Adipose tissue (tissue), 3 donors: ENCODE measurements around the gene RABEP2. TPM values are rescaled to one million over a fixed set of nuclear protein-coding genes. Genes with fewer than 3 reads are reported as not detected.
"Not testable (repeated sequence)": the region's sequence is repeated elsewhere in the genome, so short reads cannot be mapped to it uniquely, and the experiment has no call there.

Experiments used
- H3K27ac ChIP-seq: one replicate; pipeline ENCODE4 v1.5.1; 2013; ENCODE audit warnings: low read depth, low read length
- WGBS, 3 donors: extraction: QIAGEN DNeasy Blood & Tissue Kit; methylation state at CpG; one replicate each; pipeline ENCODE4 v1.1.7; 2013; 5-methylcytosine and 5-hydroxymethylcytosine counted together
- polyA plus RNA-seq, 3 donors: library from polyadenylated mRNA; stranded (reverse); fragments of 200-250 nt; gene quantifications; one replicate each; pipeline ENCODE4 v1.2.3, GENCODE V29; 2013
- donor health status: healthy with polysubstance abuse.
- donor health status: Bipolar disorder and iron deficiency.
- donor health status: healthy.

RABEP2 gene
- polyA plus RNA-seq, 3 donors: 12.3 to 18.5 (median 15.1) TPM

GRCh38 chr16:28935924-28936783 lies 11.1 kb upstream of the RABEP2 start:
- no peak overlapping the region for H3K27ac ChIP-seq
- WGBS, 3 donors: 25 to 30% (median 30%) methylated on average over 35 to 36 of the region's 36 CpGs

- WGBS, 3 donors: 95 to 100% (median 96%) methylated on average over 2 to 4 of the region's 4 CpGs
- no peak overlapping the region for H3K27ac ChIP-seq
These were observed 10.3 kb upstream of the RABEP2 start for GRCh38 chr16:28935346-28935745.

- 67 to 81% (median 80%) methylated on average over 8 of the region's 8 CpGs for WGBS, 3 donors
- H3K27ac ChIP-seq: no peak overlapping the region
These were observed 8.1 kb upstream of the RABEP2 start for GRCh38 chr16:28933171-28933570.

- 79 to 89% (median 81%) methylated on average over 16 to 20 of the region's 20 CpGs for WGBS, 3 donors
- H3K27ac ChIP-seq: no peak overlapping the region
These were observed 7.5 kb upstream of the RABEP2 start for GRCh38 chr16:28932339-28933141.

GRCh38 chr16:28931801-28932225 lies 6.8 kb upstream of the RABEP2 start, which contains the start of gene CD19:
Gene CD19, plus strand, starts transcription at chr16:28931971. Its CDS starts 30 bp downstream, at chr16:28932001.
- WGBS, 3 donors: 90 to 94% (median 93%) methylated on average over 10 of the region's 10 CpGs
- no peak within 1 kb of the TSS for H3K27ac ChIP-seq

GRCh38 chr16:28930652-28931051 lies 5.6 kb upstream of the RABEP2 start:
- H3K27ac ChIP-seq: no peak overlapping the region
- WGBS, 3 donors: 47 to 67% (median 60%) methylated on average over 3 of the region's 3 CpGs

GRCh38 chr16:28930203-28930602 lies 5.2 kb upstream of the RABEP2 start:
- no peak overlapping the region for H3K27ac ChIP-seq
- WGBS, 3 donors: 91 to 95% (median 94%) methylated on average over 3 of the region's 3 CpGs

- no peak overlapping the region for H3K27ac ChIP-seq
- 86 to 97% (median 88%) methylated on average over 1 of the region's 1 CpG for WGBS, 3 donors
These were observed 2.8 kb upstream of the RABEP2 start for GRCh38 chr16:28927815-28928214.

- 66 to 67% (median 66%) methylated on average over 2 of the region's 2 CpGs for WGBS, 3 donors
- H3K27ac ChIP-seq: not testable (repeated sequence)
These were observed 1.2 kb upstream of the RABEP2 start for GRCh38 chr16:28926284-28926683.

- peak overlapping the region; percentile 80 for H3K27ac ChIP-seq
- WGBS, 3 donors: 0 to 1% (median 1%) methylated on average over 42 to 48 of the region's 48 CpGs
These were observed 569 bp upstream of the RABEP2 start for GRCh38 chr16:28925386-28926228.

- WGBS, 3 donors: 12 to 50% (median 37%) methylated on average over 15 of the region's 15 CpGs
- no peak overlapping the region for H3K27ac ChIP-seq
These were observed 658 bp downstream of the RABEP2 start for GRCh38 chr16:28924399-28924761.

GRCh38 chr16:28923652-28924398 lies 1.2 kb downstream of the RABEP2 start:
- WGBS, 3 donors: 24 to 80% (median 71%) methylated on average over 13 of the region's 13 CpGs
- no peak overlapping the region for H3K27ac ChIP-seq

GRCh38 chr16:28923231-28923587 lies 1.8 kb downstream of the RABEP2 start:
- no peak overlapping the region for H3K27ac ChIP-seq
- 57 to 97% (median 90%) methylated on average over 3 of the region's 3 CpGs for WGBS, 3 donors

GRCh38 chr16:28918698-28919097 lies 6.3 kb downstream of the RABEP2 start:
- H3K27ac ChIP-seq: no peak overlapping the region
- WGBS, 3 donors: 96 to 97% (median 97%) methylated on average over 3 of the region's 3 CpGs

- H3K27ac ChIP-seq: no peak overlapping the region
- 86 to 94% (median 90%) methylated on average over 7 of the region's 7 CpGs for WGBS, 3 donors
These were observed 7.9 kb downstream of the RABEP2 start for GRCh38 chr16:28917095-28917494.

- no peak overlapping the region for H3K27ac ChIP-seq
These were observed 9.9 kb downstream of the RABEP2 start for GRCh38 chr16:28915181-28915580.

GRCh38 chr16:28913946-28914724 lies 10.9 kb downstream of the RABEP2 start:
- no peak overlapping the region for H3K27ac ChIP-seq
- 88 to 94% (median 92%) methylated on average over 22 to 29 of the region's 29 CpGs for WGBS, 3 donors
